Uterus (tissue), 2 donors: ENCODE measurements around the gene SLC13A3.

ENCODE experiments used
- CTCF ChIP-seq, 4 experiments: fragments of 200-600 bp in 2 of 4; fragments of 450-650 bp in 2 of 4; sonication (generic) in 2 of 4; IDR thresholded peaks; one replicate each; pipeline ENCODE4 v1.5.1; 2016 to 2019; ENCODE audit warnings: antibody characterized with exemption in 4 of 4, mild to moderate bottlenecking in 2 of 4, moderate library complexity in 1 of 4
- POLR2A ChIP-seq, 2 donors: fragments of 450-650 bp; IDR thresholded peaks; one replicate each; pipeline ENCODE4 v1.6.1; 2016; ENCODE audit warnings: antibody characterized with exemption in 2 of 2, mild to moderate bottlenecking in 1 of 2, moderate library complexity in 1 of 2

DNA sequence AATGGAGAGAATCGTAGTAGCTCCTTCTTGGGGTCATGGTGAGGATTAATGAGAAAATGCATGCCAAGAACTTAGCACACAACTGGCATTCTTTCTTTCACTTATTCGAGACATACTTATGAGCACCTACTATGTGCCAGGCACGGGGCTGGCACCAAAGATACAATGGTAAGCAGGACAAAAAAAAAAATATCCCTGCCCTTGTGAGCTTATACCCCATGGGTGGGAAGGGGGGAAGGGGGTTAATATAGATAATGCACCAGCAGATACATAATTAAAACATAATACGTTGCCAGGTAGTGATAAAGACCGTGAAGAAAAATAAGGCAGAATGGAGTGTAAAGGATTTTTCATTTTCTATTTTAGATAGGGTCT lies 8.3 kb downstream of the SLC13A3 start:
- TF ChIP-seq CTCF (IDR thresholded peaks at IDR 0.05) (no peak), POLR2A (IDR thresholded peaks at IDR 0.05) (no peak)
